Suprapubic skin (tissue), 4 donors: ENCODE data around the gene TTC39C. TPM values are rescaled to one million over a fixed set of nuclear protein-coding genes. Genes with fewer than 3 reads are reported as not detected.
"Not testable (repeated sequence)": the region's sequence is repeated elsewhere in the genome, so short reads cannot be mapped to it uniquely, and the experiment has no call there.

ENCODE experiments used
- DNase-seq, 2 donors: peaks; one replicate each; pipeline ENCODE4 v3.0.0-alpha.2; 2019; ENCODE audit warnings: low spot score in 2 of 2
- H3K27ac ChIP-seq: fragments of 200-600 bp; sonication (generic); one replicate; pipeline ENCODE4 v1.5.1; 2019
- H3K27me3 ChIP-seq: fragments of 200-600 bp; sonication (generic); one replicate; pipeline ENCODE4 v1.5.1; 2019
- H3K36me3 ChIP-seq: fragments of 200-600 bp; sonication (generic); one replicate; pipeline ENCODE4 v1.5.1; 2019
- H3K4me1 ChIP-seq: fragments of 200-600 bp; sonication (generic); one replicate; pipeline ENCODE4 v1.5.1; 2019
- H3K4me3 ChIP-seq: fragments of 200-600 bp; sonication (generic); one replicate; pipeline ENCODE4 v1.5.1; 2019; ENCODE audit warnings: mild to moderate bottlenecking
- H3K9me3 ChIP-seq: fragments of 200-600 bp; sonication (generic); one replicate; pipeline ENCODE4 v1.5.1; 2019
- EP300 ChIP-seq: sonication (generic); formaldehyde crosslinking; IDR thresholded peaks from one replicate; pipeline ENCODE4 v1.6.1; 2017; ENCODE audit warnings: antibody characterized with exemption
- POLR2A ChIP-seq, 2 donors: fragments of 450-650 bp; IDR thresholded peaks; one replicate each; pipeline ENCODE4 v1.6.1; 2017; ENCODE audit warnings: antibody characterized with exemption in 2 of 2, mild to moderate bottlenecking in 2 of 2, moderate library complexity in 2 of 2
- POLR2AphosphoS5 ChIP-seq, 3 donors: sonication (generic); formaldehyde crosslinking; IDR thresholded peaks; one replicate each; pipeline ENCODE4 v1.6.1; 2017; ENCODE audit warnings: antibody characterized with exemption in 3 of 3
- WGBS: methylation state at CpG from one replicate; pipeline ENCODE4 v1.1.5; 2018; 5-methylcytosine and 5-hydroxymethylcytosine counted together
- total RNA-seq, 4 donors: library from RNA; depleted of rRNA; stranded (reverse); fragments of >200 nt; gene quantifications; one replicate each; pipeline ENCODE4 v1.1.0, GENCODE V29; 2016
- TF ChIP-seq, protein P1 (sequence below), 2 donors: fragments of 200-600 bp in 1 of 2; fragments of 450-650 bp in 1 of 2; sonication (generic) in 1 of 2; IDR thresholded peaks; one replicate each; pipeline ENCODE4 v1.5.1; 2016 to 2019; ENCODE audit warnings: antibody characterized with exemption in 2 of 2, mild to moderate bottlenecking in 1 of 2, moderate library complexity in 1 of 2

The TTC39C gene
- total RNA-seq, 4 donors from 2014 or later, result 74.9 to 126 (median 86.5) TPM

DNA sequence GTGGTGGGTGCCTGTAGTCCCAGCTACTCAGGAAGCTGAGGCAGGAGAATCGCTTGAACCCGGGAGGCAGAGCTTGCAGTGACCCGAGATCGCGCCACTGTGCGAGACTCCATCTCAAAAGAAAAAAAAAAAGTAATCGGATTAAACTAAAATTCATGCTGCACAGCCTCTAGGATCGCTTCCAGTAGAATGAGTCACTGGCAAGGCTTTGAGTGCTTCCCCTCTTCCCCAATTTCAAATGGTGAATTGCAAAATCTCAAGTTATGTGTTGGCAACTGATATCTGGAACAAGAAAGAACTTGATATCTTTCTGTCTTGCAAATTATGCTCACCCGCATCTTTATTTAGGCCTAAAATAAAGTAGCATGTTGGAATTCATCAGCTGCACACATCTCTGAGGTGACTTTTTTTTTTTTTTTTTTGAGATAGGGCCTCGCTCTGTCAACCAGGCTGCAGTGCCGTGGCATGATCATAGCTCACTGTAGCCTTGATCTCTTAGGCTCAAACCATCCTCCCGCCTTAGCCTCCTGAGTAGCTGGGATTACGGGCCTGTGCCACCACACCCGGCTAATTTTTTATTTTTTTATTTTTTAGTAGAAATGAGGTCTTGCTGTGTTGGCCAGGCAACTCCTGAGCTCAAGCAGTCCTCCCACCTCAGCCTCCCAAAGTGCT, 12.7 kb downstream of the TTC39C start:
- Histone ChIP-seq H3K36me3 (no peaks in the 10 kb centered on the region), H3K4me3 (peak overlapping the region; percentile 15), H3K9me3 (no peaks in the 10 kb centered on the region), H3K27ac (peak overlapping the region; percentile 92), H3K4me1 (peaks cover 49% of the 10 kb centered on the region), H3K27me3 (no peaks in the 10 kb centered on the region)
- DNase-seq, result peak in 1 of 2 donors; percentile 70
- TF ChIP-seq EP300 (no peak), POLR2AphosphoS5 (IDR thresholded peaks at IDR 0.05) (peak in 1 of 3 donors; percentile 31)
- TF ChIP-seq, protein P1, sequence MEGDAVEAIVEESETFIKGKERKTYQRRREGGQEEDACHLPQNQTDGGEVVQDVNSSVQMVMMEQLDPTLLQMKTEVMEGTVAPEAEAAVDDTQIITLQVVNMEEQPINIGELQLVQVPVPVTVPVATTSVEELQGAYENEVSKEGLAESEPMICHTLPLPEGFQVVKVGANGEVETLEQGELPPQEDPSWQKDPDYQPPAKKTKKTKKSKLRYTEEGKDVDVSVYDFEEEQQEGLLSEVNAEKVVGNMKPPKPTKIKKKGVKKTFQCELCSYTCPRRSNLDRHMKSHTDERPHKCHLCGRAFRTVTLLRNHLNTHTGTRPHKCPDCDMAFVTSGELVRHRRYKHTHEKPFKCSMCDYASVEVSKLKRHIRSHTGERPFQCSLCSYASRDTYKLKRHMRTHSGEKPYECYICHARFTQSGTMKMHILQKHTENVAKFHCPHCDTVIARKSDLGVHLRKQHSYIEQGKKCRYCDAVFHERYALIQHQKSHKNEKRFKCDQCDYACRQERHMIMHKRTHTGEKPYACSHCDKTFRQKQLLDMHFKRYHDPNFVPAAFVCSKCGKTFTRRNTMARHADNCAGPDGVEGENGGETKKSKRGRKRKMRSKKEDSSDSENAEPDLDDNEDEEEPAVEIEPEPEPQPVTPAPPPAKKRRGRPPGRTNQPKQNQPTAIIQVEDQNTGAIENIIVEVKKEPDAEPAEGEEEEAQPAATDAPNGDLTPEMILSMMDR (IDR thresholded peaks at IDR 0.05), result no peak
- 30% methylated on average over 14 of the region's 14 CpGs for WGBS

DNA sequence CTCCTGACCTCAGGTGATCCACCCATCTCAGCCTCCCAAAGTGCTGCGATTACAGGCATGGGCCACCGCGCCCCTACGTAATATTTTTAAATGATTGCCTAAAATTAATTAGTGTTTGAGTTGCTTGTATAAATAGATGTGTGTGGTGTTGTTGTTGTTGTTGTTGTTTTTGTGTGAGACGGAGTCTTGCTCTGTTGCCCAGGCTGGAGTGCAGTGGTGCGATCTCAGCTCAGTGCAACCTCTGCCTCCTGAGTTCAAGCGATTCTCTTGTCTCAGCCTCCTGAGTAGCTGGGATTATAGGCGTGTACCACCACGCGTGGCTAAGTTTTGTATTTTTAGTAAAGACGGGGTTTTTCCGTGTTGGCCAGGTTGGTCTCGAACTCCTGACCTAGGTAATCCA, 14.4 kb downstream of the TTC39C start:
- H3K36me3 ChIP-seq, H3K27me3 ChIP-seq, H3K9me3 ChIP-seq, DNase-seq, H3K27ac ChIP-seq, H3K4me3 ChIP-seq: not testable (repeated sequence)
- H3K4me1 ChIP-seq, result peaks cover 38% of the 10 kb centered on the region
- WGBS, result 93% methylated on average over 13 of the region's 13 CpGs

DNA sequence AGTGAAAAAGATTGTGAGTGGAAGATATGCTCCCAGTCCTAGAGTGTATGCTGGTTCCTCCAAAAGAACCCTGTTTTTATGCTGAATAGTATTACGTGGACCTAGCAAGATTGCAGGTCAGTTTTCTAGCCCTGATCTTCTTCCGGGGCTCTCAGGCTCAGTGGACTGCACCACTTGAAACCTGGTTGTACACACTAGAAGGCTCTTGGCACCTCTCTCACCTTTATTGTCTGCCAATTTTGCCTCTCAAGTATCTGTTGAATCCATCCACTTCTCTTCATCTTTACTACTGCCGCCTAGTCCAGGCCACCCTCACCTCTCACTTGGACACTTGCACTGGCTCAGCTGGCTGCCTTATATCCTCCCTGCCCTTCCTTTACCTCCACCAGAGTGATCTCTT, 16.8 kb downstream of the TTC39C start:
- TF ChIP-seq POLR2A (IDR thresholded peaks at IDR 0.05) (no peak), EP300 (no peak), POLR2AphosphoS5 (IDR thresholded peaks at IDR 0.05) (no peak)
- TF ChIP-seq, protein P1 (IDR thresholded peaks at IDR 0.05), result no peak
- no peaks in the 10 kb centered on the region for H3K27me3 ChIP-seq
- no peaks in the 10 kb centered on the region for H3K36me3 ChIP-seq
- H3K4me3 ChIP-seq, result no peak overlapping the region
- WGBS, result 95% methylated on average over 3 of the region's 3 CpGs
- no peak overlapping the region for H3K27ac ChIP-seq
- no peaks in the 10 kb centered on the region for H3K9me3 ChIP-seq
- H3K4me1 ChIP-seq, result peaks cover 19% of the 10 kb centered on the region
- no peak for DNase-seq

DNA sequence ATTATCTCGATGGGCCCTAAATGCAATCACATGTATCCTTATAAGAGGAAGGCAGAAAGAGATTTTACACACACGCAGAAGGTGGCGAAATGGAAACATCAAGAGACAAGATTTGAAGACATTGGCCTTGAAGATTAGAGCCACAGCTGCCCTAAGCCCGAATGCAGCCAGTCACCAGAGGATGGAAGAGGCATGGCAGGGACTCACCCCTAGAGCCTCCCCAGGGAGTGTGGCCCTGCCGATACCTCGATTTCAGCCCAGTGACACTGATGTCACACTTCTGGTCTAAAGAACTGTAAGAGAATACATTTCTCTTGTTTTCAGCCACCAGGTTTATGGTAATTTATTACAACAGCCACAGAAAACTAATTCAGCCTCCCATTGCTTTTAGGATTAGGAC, 17.4 kb downstream of the TTC39C start:
- no peak overlapping the region for H3K4me3 ChIP-seq
- DNase-seq, result no peak
- no peaks in the 10 kb centered on the region for H3K27me3 ChIP-seq
- H3K9me3 ChIP-seq, result no peaks in the 10 kb centered on the region
- WGBS, result 95% methylated on average over 6 of the region's 6 CpGs
- TF ChIP-seq POLR2AphosphoS5 (IDR thresholded peaks at IDR 0.05) (no peak), EP300 (no peak)
- no peak overlapping the region for H3K27ac ChIP-seq
- H3K4me1 ChIP-seq, result peaks cover 15% of the 10 kb centered on the region
- no peaks in the 10 kb centered on the region for H3K36me3 ChIP-seq

DNA sequence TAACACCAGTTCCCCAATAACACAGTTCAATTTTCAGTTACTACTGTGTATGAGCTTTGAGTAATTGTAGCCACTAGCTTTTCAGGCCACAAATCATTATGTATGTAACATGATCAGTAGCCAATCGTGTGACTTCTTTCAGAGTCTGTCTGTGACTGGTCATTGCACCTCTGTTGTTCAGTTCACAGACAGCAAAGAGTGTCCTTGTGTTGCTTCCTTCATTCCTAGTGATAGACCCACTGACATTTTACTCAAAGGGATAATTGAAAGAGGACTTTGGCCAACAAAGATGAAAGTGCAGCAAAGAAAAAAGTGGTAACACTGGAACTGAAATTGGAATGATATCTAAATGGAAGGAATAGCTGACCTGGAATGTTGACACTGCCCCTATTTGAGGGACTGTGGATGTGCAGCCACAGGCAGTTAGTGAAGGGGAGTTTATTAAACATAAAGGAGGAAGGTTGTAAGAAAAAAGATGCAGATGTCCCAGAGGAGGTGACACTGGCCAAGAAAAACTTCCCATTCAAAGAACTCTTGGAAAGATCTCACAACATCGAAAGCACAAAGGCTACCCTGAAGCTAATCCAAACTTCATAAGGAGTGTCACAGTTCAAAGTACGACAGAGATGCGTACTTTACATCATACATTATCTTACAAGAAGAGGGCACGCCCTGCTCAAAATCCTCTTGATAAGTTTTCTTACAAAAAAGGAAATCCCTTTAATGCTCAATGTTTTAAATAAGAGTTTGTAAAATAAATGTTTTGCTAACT, 19.3 kb downstream of the TTC39C start:
- no peak for DNase-seq
- 71% methylated on average over 5 of the region's 5 CpGs for WGBS
- Histone ChIP-seq H3K36me3 (no peaks in the 10 kb centered on the region), H3K9me3 (no peaks in the 10 kb centered on the region), H3K27me3 (no peaks in the 10 kb centered on the region), H3K4me3 (no peak overlapping the region), H3K27ac (no peak overlapping the region), H3K4me1 (no peaks in the 10 kb centered on the region)
- no peak for TF ChIP-seq POLR2A (IDR thresholded peaks at IDR 0.05)
- TF ChIP-seq, protein P1 (IDR thresholded peaks at IDR 0.05), result no peak
- no peak for TF ChIP-seq POLR2AphosphoS5 (IDR thresholded peaks at IDR 0.05)
- no peak for TF ChIP-seq EP300

DNA sequence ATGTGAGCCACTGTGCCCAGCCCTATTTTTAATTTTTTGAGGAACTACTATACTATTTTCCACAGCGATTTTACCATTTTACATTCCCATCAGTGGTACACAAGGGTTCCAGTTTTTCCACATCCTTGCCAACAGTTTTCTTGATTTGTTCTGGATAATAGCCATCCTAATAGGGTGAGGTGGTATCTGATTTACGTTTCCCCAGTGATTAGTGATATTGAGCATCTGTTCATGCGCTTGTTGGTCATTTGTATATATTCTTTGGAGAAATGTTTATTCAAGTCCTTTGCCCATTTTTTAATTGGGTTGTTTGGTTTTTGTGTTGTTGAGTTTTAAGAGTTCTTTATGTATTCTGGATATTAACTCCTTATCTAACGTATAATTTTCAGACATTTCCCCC, 20.8 kb downstream of the TTC39C start:
- TF ChIP-seq POLR2AphosphoS5 (IDR thresholded peaks at IDR 0.05), result no peak
- TF ChIP-seq EP300, result no peak
- TF ChIP-seq POLR2A (IDR thresholded peaks at IDR 0.05), result no peak
- TF ChIP-seq, protein P1 (IDR thresholded peaks at IDR 0.05), result no peak
- DNase-seq, result no peak
- Histone ChIP-seq H3K27me3 (no peaks in the 10 kb centered on the region), H3K4me3 (no peak overlapping the region), H3K9me3 (no peaks in the 10 kb centered on the region), H3K4me1 (no peaks in the 10 kb centered on the region), H3K36me3 (no peaks in the 10 kb centered on the region), H3K27ac (no peak overlapping the region)
- WGBS, result 97% methylated on average over 4 of the region's 4 CpGs
